ENCODE measurements around the gene HLA-DPB1. TPM values are rescaled to one million over a fixed set of nuclear protein-coding genes. Genes with fewer than 3 reads are reported as not detected.

HLA-DPB1 gene
- total RNA-seq, 1 donor from 2014 or later, result 72.7 TPM

DNA sequence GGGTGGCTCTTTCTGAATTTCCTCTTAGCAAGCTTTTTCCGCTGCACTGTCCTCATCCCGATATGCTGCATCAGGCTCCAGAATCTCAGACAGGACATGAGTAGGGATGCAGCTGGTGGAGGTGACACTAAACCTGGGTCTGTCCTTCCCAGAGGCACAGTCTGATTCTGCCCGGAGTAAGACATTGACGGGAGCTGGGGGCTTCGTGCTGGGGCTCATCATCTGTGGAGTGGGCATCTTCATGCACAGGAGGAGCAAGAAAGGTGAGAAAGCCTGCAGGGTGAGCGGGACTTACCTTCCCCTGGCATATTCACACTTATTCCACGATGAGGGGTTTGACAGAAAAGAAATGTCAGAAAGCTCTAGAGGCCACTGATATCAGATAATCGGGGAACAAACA is 9.8 kb downstream of the HLA-DPB1 start:
- H3K4me1 ChIP-seq, result peaks cover 0 to 3% of the 10 kb centered on the region in 2 donors
- intact Hi-C loops (cut with DNase I), result no loop called here
- H3K27me3 ChIP-seq, result no peaks in the 10 kb centered on the region
- no peak for TF ChIP-seq CTCF (IDR thresholded peaks at IDR 0.05)
- no peak overlapping the region for H3K27ac ChIP-seq
- DNase-seq (ENCODE audit: low spot score in 2 of 2), result no peak
- H3K36me3 ChIP-seq, result peaks cover 2 to 25% of the 10 kb centered on the region in 2 donors
- H3K9me3 ChIP-seq, result no peaks in the 10 kb centered on the region
- no peak overlapping the region for H3K4me3 ChIP-seq

DNA sequence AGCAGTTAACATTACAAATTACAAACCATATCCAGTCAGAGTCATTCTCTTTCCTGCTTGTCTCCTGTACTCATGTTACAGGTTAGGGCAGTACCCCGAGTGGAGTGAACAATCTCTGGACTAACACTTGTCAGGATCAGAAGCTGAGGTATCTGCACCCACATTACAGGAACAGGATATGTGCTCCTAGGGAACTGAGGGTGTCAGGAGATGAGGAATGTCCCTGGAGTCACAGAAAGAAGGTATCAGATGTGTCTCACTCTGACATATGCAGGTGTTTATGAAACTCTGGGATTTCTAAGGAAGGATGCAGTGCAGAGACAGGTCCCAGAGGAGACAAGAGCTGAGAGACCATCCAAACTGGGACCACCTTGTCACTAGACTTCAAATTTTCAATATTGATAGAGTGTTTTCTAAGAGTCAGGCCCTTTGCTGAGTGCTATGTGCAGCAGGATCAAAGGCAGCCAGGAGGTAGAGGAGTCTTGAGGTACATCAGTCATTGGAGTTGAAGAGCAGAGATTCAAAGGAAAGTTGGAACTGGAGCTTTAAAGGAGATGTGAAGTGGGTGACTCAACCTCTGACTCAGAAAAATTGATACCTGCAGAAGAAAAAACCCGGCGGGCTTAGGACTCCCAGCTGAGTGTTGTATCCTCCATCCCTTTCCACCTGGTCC is 12.6 kb downstream of the HLA-DPB1 start:
- no peak for TF ChIP-seq CTCF (IDR thresholded peaks at IDR 0.05)
- Histone ChIP-seq H3K9me3 (no peaks in the 10 kb centered on the region), H3K27me3 (no peaks in the 10 kb centered on the region), H3K4me1 (no peaks in the 10 kb centered on the region), H3K4me3 (no peak overlapping the region), H3K36me3 (peaks cover 2 to 25% of the 10 kb centered on the region in 2 donors), H3K27ac (no peak overlapping the region)
- intact Hi-C loops (cut with DNase I), result no loop called here
- no peak for DNase-seq (ENCODE audit: low spot score in 2 of 2)

DNA sequence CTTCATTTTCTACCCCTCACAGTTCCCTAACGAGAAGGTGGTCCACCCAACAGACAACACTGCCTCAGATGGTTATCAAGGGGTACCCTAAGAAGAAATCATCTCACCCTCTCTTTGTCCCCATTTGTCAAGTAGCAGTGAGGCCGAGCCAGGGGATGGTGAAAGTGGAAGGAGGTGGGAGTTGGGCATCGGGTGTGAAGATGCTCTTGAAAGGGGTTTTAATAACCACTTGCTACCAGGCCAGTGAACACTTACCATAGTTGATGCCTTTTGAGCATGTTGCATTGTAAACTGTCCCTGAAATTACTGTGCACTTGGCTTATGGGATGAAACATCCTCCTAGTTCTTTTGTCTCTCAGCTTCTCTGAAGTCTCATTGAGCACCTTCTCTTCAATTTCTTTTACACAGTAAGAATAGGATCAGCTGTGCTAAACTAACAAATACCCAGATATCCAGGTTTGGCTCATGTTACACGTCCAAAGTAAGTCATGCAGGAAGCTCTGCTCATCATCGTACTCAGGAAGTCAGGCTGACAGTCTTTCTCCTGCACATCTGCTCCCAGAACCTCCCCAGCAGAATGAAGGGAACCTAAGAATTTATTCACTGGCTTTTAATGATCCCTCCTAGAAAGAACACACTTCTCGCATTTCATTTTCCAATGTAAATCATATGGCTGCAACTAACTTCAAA is 13.3 kb downstream of the HLA-DPB1 start:
- intact Hi-C loops (cut with DNase I), result no loop called here
- Histone ChIP-seq H3K27ac (no peak overlapping the region), H3K4me3 (no peak overlapping the region), H3K27me3 (no peaks in the 10 kb centered on the region), H3K9me3 (no peaks in the 10 kb centered on the region), H3K36me3 (peaks cover 2 to 25% of the 10 kb centered on the region in 2 donors), H3K4me1 (no peaks in the 10 kb centered on the region)
- DNase-seq (ENCODE audit: low spot score in 2 of 2), result no peak
- no peak for TF ChIP-seq CTCF (IDR thresholded peaks at IDR 0.05)

DNA sequence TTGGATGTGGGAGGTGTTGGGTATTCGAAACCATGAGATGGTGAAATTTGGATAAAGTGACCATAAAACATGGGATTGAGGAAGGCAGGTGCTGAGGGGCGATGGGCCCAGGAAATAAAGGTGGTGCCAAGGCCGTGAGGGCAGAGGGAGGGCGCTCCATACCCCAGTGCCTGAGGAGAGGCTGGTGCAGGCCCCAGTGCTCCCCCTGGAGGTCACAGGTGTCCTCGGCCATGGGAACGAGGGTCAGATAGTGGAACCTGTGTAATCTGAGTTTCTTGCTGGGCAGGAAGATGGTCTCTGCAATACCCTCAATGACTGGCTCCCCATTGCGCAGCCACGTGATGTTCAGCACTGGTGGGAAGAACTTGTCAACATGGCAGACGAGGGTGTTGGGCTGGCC is 16.2 kb downstream of the HLA-DPB1 start:
- no peaks in the 10 kb centered on the region for H3K9me3 ChIP-seq
- TF ChIP-seq CTCF (IDR thresholded peaks at IDR 0.05), result peak; percentile 11 to 32 (median 19)
- intact Hi-C loops (cut with DNase I), result no loop called here
- H3K36me3 ChIP-seq, result peaks cover 0 to 1% of the 10 kb centered on the region in 2 donors
- no peak overlapping the region for H3K27ac ChIP-seq
- no peak overlapping the region for H3K4me3 ChIP-seq
- H3K4me1 ChIP-seq, result no peaks in the 10 kb centered on the region
- DNase-seq (ENCODE audit: low spot score in 2 of 2), result no peak
- H3K27me3 ChIP-seq, result no peaks in the 10 kb centered on the region

GRCh38 chr6:33092385-33092784 is 16.6 kb downstream of the HLA-DPB1 start:
- DNase-seq (ENCODE audit: low spot score in 2 of 2), result no peak
- Histone ChIP-seq H3K36me3 (no peaks in the 10 kb centered on the region), H3K27me3 (no peaks in the 10 kb centered on the region), H3K4me1 (no peaks in the 10 kb centered on the region), H3K4me3 (no peak overlapping the region), H3K27ac (no peak overlapping the region), H3K9me3 (no peaks in the 10 kb centered on the region)
- TF ChIP-seq CTCF (IDR thresholded peaks at IDR 0.05), result no peak
- intact Hi-C loops (cut with DNase I), result no loop called here

All from ascending aorta (tissue), 2 donors.